Stimulated activated effector memory CD8-positive, alpha-beta T cell treated with anti-CD3 and anti-CD28 coated beads, Interleukin-12 subunit alpha, Interleukin-12 subunit beta, amount 100 ng/mL, for 72 hours (primary cell): Measurements from ENCODE around the gene ATP2B1.

Experiments used
- ATAC-seq: fragments of 150-1000 bp; cut with Tn5 transposase; 2 replicates; pipeline ENCODE4 v1.10.0; 2021
- DNase-seq, 2 donors: peaks; one replicate each; pipeline ENCODE4 v3.0.0; 2021 to 2022; ENCODE audit warnings: low spot score in 2 of 2
- H3K27ac Mint-ChIP-seq: one replicate; pipeline ENCODE4 v1.8.0; 2022; ENCODE audit warnings: mild to moderate bottlenecking, mixed read lengths
- H3K36me3 Mint-ChIP-seq: one replicate; pipeline ENCODE4 v1.8.0; 2022; ENCODE audit warnings: mild to moderate bottlenecking, mixed read lengths
- H3K4me1 Mint-ChIP-seq: one replicate; pipeline ENCODE4 v1.8.0; 2022; ENCODE audit warnings: mixed read lengths
- H3K4me3 Mint-ChIP-seq: one replicate; pipeline ENCODE4 v1.8.0; 2022; ENCODE audit warnings: mild to moderate bottlenecking, mixed read lengths
- H3K9me3 Mint-ChIP-seq: one replicate; pipeline ENCODE4 v1.8.0; 2022; ENCODE audit warnings: mixed read lengths

ATP2B1 gene

DNA sequence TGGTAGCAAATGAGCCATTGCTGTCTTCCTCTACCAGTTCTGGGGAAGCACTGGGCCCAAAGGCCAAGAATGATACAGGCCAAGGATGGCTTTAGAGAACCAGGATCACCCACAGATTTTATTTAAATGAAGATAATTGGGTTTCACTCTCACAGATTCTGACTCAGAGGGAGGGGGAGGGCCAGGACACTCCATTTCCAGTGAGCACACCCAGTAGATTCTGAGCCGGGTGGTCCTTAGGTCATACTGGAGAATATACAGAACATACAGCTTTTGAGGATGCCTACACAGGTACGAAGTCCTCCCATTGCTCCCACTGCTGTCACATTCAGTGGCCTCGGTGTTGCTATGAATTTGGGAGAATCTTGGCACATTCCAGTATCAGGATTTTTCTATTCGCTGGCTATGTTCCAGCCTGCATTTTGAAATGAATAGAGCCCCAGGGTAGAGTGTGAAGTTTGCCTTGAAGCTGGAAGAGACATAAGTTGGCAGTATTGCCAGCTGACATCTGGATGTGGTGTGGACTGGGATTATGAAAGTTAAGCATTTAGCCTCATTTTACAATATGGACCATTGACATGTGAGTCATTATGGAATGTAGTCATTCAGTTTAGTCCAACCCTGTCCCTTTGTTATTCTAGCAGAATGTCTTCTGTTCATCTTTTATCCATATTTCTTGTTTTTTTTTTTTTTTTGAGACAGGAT lies 137.0 kb downstream of the ATP2B1 start:
- Mint-ChIP-seq H3K36me3 (no peaks in the 10 kb centered on the region), H3K4me3 (no peak overlapping the region), H3K9me3 (no peaks in the 10 kb centered on the region), H3K27ac (no peak overlapping the region), H3K4me1 (peaks cover 7% of the 10 kb centered on the region)
- peak; percentile 31 for ATAC-seq
- no peak for DNase-seq

DNA sequence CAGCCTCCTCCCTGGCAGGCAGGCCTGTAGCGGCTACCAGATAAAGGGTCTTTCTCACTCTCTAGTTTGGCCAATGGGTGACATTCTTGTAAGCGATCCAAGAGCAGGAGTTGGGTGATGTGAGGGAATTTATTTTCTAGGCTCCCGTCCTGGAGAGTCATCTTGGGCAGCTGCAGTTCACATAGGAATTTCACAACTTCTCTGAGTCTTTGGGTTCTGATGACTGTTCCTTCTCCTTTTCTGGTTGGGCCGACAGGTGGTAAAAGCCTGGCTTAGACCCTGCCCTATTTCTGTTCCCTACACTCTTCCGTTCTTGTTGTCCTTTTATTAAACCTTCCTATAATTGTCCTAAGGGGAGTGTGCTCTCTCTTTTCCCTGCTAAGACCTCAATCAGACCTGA lies 140.2 kb downstream of the ATP2B1 start:
- DNase-seq (no peak), ATAC-seq (no peak)
- no peaks in the 10 kb centered on the region for H3K36me3 Mint-ChIP-seq
- no peak overlapping the region for H3K4me3 Mint-ChIP-seq
- H3K4me1 Mint-ChIP-seq = peaks cover 9% of the 10 kb centered on the region
- no peak overlapping the region for H3K27ac Mint-ChIP-seq
- no peaks in the 10 kb centered on the region for H3K9me3 Mint-ChIP-seq

GRCh38 chr12:89567691-89568239 lies 140.9 kb downstream of the ATP2B1 start:
- no peak for ATAC-seq
- H3K4me3 Mint-ChIP-seq = no peak overlapping the region
- H3K36me3 Mint-ChIP-seq = no peaks in the 10 kb centered on the region
- H3K9me3 Mint-ChIP-seq = no peaks in the 10 kb centered on the region
- DNase-seq = no peak
- H3K4me1 Mint-ChIP-seq = peaks cover 9% of the 10 kb centered on the region
- no peak overlapping the region for H3K27ac Mint-ChIP-seq

GRCh38 chr12:89566615-89567014 lies 142.0 kb downstream of the ATP2B1 start:
- peak; percentile 88 for ATAC-seq

GRCh38 chr12:89565002-89565401 lies 143.6 kb downstream of the ATP2B1 start:
- DNase-seq (no peak), ATAC-seq (no peak)
- peaks cover 9% of the 10 kb centered on the region for H3K4me1 Mint-ChIP-seq
- H3K36me3 Mint-ChIP-seq = no peaks in the 10 kb centered on the region
- no peak overlapping the region for H3K4me3 Mint-ChIP-seq
- H3K27ac Mint-ChIP-seq = no peak overlapping the region
- H3K9me3 Mint-ChIP-seq = no peaks in the 10 kb centered on the region

More at GRCh38 chr12:89566615-89567014, 142.0 kb downstream of the ATP2B1 start:
- Mint-ChIP-seq H3K4me1 (peaks cover 9% of the 10 kb centered on the region), H3K4me3 (no peak overlapping the region), H3K9me3 (no peaks in the 10 kb centered on the region), H3K36me3 (no peaks in the 10 kb centered on the region), H3K27ac (no peak overlapping the region)
- no peak for DNase-seq

DNA sequence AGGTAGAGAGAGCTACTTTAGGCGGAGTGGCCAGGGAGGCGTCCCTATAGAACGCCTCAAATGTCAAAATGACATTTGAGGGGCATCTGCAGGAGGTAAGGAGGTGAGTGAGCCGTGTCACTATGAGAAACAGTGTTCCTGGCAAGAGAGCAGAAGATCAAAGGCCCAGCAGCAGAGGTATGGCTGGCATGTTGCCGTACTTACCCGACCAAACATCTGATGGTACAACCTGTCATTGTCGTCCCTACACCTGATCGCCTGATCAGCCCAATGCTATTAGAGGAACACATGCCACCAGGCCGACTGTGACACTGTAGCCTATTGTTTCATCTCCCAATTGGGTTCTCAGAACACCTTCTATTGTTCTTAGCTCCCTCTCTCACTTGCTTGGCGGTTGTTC lies 148.9 kb downstream of the ATP2B1 start:
- H3K27ac Mint-ChIP-seq = no peak overlapping the region
- H3K4me1 Mint-ChIP-seq = no peaks in the 10 kb centered on the region
- H3K36me3 Mint-ChIP-seq = no peaks in the 10 kb centered on the region
- no peak overlapping the region for H3K4me3 Mint-ChIP-seq
- no peak for DNase-seq
- no peaks in the 10 kb centered on the region for H3K9me3 Mint-ChIP-seq
- no peak for ATAC-seq

DNA sequence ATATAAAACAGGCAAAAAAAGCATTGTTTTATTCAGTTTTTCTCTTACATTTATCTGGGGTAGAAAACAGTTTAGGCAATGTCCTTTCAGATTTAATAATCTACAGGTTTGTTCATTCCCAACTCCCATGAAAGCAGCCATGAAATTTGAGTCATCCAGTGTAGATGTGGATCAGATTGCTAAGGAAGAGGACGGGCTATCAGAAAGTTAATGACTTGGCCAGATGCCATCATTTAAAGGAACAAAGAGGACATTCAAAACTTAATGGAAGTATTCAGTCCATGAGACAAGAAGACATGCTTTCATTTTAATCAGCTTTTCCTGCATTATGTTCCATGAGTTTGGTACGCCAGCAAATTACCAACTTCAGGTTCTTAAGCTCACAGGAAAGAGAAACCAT lies 151.7 kb downstream of the ATP2B1 start:
- Mint-ChIP-seq H3K4me1 (no peaks in the 10 kb centered on the region), H3K4me3 (no peak overlapping the region), H3K27ac (no peak overlapping the region), H3K9me3 (no peaks in the 10 kb centered on the region), H3K36me3 (no peaks in the 10 kb centered on the region)
- ATAC-seq (no peak), DNase-seq (no peak)

GRCh38 chr12:89552376-89552775 lies 156.3 kb downstream of the ATP2B1 start:
- Mint-ChIP-seq H3K36me3 (no peaks in the 10 kb centered on the region), H3K27ac (no peak overlapping the region), H3K4me1 (no peaks in the 10 kb centered on the region), H3K9me3 (no peaks in the 10 kb centered on the region), H3K4me3 (no peak overlapping the region)
- ATAC-seq = no peak
- no peak for DNase-seq

GRCh38 chr12:89551747-89552146 lies 156.9 kb downstream of the ATP2B1 start:
- H3K9me3 Mint-ChIP-seq = no peaks in the 10 kb centered on the region
- no peak overlapping the region for H3K27ac Mint-ChIP-seq
- DNase-seq = no peak
- ATAC-seq = no peak
- no peaks in the 10 kb centered on the region for H3K36me3 Mint-ChIP-seq
- no peak overlapping the region for H3K4me3 Mint-ChIP-seq
- H3K4me1 Mint-ChIP-seq = peaks cover 5% of the 10 kb centered on the region

GRCh38 chr12:89547101-89547500 lies 161.5 kb downstream of the ATP2B1 start:
- Mint-ChIP-seq H3K4me1 (peaks cover 17% of the 10 kb centered on the region), H3K9me3 (no peaks in the 10 kb centered on the region), H3K4me3 (no peak overlapping the region), H3K36me3 (no peaks in the 10 kb centered on the region), H3K27ac (no peak overlapping the region)
- ATAC-seq (no peak), DNase-seq (no peak)

GRCh38 chr12:89546151-89546550 lies 162.5 kb downstream of the ATP2B1 start:
- no peak for ATAC-seq

GRCh38 chr12:89544681-89545184 lies 163.9 kb downstream of the ATP2B1 start:
- Mint-ChIP-seq H3K4me1 (peaks cover 19% of the 10 kb centered on the region), H3K27ac (no peak overlapping the region), H3K4me3 (no peak overlapping the region), H3K9me3 (no peaks in the 10 kb centered on the region), H3K36me3 (no peaks in the 10 kb centered on the region)
- ATAC-seq (no peak), DNase-seq (no peak)

More at GRCh38 chr12:89546151-89546550, 162.5 kb downstream of the ATP2B1 start:
- Mint-ChIP-seq H3K27ac (no peak overlapping the region), H3K36me3 (no peaks in the 10 kb centered on the region), H3K4me3 (no peak overlapping the region), H3K9me3 (no peaks in the 10 kb centered on the region), H3K4me1 (peaks cover 19% of the 10 kb centered on the region)
- no peak for DNase-seq

GRCh38 chr12:89544022-89544421 lies 164.6 kb downstream of the ATP2B1 start:
- Mint-ChIP-seq H3K36me3 (no peaks in the 10 kb centered on the region), H3K9me3 (no peaks in the 10 kb centered on the region), H3K27ac (no peak overlapping the region), H3K4me3 (no peak overlapping the region), H3K4me1 (peaks cover 19% of the 10 kb centered on the region)
- ATAC-seq = no peak
- DNase-seq = no peak

DNA sequence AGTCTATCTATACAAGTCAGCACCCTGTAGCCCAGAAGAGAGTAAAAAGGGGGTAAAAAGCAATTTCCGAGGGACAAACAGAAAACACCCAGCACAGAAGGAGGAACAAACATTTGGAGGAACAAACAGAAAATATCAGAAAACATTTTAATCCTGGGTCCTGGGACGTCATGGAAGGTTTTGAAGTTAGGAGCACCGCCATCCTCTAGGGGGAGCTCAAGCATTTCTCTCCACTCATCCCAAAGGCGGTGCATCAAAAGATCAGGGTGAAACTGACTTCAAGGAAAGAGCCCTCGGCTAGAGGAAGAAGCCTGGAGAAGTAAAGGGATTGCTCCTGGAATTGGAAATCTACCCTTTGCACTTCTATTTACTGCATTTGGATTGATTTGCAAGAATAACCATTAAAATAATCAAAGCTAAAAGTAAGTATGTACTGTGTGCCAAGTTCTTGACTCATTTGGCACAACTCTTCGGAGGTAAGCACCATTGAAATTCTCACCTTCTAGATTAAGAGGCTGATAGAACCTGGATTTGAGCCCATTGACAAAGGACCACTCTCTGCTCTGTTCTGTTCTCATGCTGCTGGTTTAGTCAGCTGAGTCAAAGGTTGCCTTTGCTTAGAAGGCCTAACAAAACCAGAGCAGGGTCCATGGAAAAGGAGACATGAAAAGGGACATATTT lies 165.6 kb downstream of the ATP2B1 start:
- no peak overlapping the region for H3K4me3 Mint-ChIP-seq
- no peaks in the 10 kb centered on the region for H3K9me3 Mint-ChIP-seq
- H3K36me3 Mint-ChIP-seq = no peaks in the 10 kb centered on the region
- ATAC-seq (peak; percentile 79), DNase-seq (peak; percentile 36 to 72)
- peaks cover 19% of the 10 kb centered on the region for H3K4me1 Mint-ChIP-seq
- H3K27ac Mint-ChIP-seq = no peak overlapping the region

DNA sequence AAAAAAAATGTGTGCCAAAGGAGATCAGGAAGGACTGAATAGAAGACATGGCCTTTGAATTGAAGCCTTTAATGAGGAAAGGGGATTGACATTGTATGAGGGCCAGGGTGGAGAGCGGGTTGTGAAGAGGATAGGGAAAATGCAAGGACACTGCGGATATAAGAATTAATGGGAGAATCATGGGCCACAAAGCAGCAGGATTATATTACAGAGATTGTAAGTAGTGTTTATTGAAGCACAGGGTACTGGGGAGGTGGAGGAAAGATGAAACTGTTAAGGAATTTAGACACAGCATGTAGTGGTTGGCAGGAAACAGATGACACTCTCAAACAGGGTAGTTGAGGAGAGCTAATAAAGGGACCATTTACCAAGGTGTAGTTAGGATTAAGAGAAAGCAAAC lies 166.4 kb downstream of the ATP2B1 start:
- H3K9me3 Mint-ChIP-seq = no peaks in the 10 kb centered on the region
- H3K4me1 Mint-ChIP-seq = peaks cover 19% of the 10 kb centered on the region
- peak overlapping the region; percentile 0 for H3K27ac Mint-ChIP-seq
- no peaks in the 10 kb centered on the region for H3K36me3 Mint-ChIP-seq
- DNase-seq (no peak), ATAC-seq (no peak)
- H3K4me3 Mint-ChIP-seq = no peak overlapping the region

DNA sequence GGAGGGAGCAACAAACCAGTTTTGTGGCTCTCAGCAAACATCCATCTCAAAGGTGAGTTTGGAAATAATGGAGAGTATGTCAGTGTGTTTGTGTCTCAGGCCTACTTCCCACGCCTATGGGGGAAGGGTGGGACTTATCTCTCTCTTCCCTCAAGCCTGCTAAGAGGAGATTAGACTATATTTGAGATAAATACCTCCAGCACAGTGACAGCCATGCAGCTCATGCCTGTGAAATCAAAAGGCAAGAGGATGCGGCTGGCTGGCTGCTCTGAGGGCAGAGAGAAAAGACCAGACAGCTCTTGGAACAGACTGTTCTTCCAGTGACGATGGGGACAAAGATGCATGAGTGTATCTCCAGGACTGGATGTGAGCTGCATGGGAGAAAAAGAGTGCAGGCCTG lies 168.1 kb downstream of the ATP2B1 start:
- DNase-seq = no peak
- Mint-ChIP-seq H3K9me3 (no peaks in the 10 kb centered on the region), H3K4me3 (no peak overlapping the region), H3K27ac (peak overlapping the region; percentile 33), H3K4me1 (peaks cover 14% of the 10 kb centered on the region), H3K36me3 (no peaks in the 10 kb centered on the region)
- no peak for ATAC-seq
